ENCODE data around the gene RNF208. TPM values are rescaled to one million over a fixed set of nuclear protein-coding genes. Genes with fewer than 3 reads are reported as not detected.
"Not testable (repeated sequence)": the region's sequence is repeated elsewhere in the genome, so short reads cannot be mapped to it uniquely, and the experiment has no call there.

RNF208 gene
- total RNA-seq, 4 donors from 2014 or later = 2.3 to 4.5 (median 3.8) TPM

DNA sequence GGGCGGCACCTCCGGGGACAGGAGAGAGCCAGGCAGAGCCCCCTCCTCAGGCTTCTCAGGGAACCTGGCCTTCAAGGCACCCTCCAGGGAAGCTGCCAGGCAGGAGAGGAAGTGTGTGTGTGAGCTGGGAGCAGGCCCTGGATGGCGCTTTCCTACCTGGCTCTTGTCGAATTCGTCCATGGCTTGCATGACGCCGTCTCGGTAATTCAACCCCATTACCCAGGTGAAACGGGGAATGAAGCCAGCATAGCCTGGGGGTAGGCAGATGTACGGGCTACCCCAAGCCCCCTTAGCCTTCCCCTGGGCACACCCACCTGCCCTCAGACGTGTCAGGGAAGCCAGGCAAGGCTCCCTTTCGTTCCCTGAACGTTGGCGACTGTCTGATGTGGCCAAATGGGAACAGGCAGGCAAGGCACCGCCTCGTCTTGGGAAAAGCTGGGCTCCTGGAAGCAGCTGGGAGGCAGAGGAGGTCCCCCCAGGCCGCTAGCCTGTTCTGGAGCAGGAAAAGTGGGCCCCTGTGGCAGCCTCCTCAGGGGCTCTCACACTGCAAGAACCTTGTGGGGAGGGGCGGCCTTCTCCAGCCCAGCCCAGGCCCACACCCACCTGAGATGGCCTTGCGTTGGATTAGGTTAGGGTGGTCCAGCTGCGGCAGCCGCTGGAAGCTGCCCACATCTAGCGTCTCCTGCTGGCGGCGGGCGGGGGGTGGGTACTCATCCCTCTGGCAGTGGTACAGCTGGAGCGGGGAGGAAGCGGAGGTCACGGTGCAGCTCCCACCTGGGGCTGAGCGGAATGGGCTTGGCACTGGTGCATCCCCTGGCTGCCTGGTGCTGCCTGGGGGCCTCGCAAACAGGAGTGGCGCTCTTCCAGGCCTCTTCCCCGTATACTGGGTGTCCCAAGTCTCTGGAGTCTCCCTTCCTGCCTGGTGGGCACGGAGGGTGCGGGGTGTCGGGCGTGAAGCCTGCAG lies 22.7 kb upstream of the RNF208 start:
- Histone ChIP-seq H3K9me3 (no peaks in the 10 kb centered on the region), H3K36me3 (peaks cover 16 to 18% of the 10 kb centered on the region in 2 donors), H3K27me3 (no peaks in the 10 kb centered on the region), H3K4me3 (replicated peaks in 1 of 3) (no peak overlapping the region), H3K4me1 (peaks cover 8 to 14% of the 10 kb centered on the region in 2 donors), H3K27ac (no peak overlapping the region)
- 50 to 73% methylated on average over 12 to 25 of the region's 36 CpGs for WGBS, 2 donors
- intact Hi-C loops (cut with DNase I) = no loop called here
- TF ChIP-seq POLR2A (IDR thresholded peaks at IDR 0.05) (no peak), CTCF (IDR thresholded peaks at IDR 0.05) (no peak)
- peak in 1 of 2 donors; percentile 27 for DNase-seq

- TF ChIP-seq CTCF (IDR thresholded peaks at IDR 0.05) = no peak
- no peak for TF ChIP-seq POLR2A (IDR thresholded peaks at IDR 0.05)
- Histone ChIP-seq H3K27me3 (no peaks in the 10 kb centered on the region), H3K4me3 (replicated peaks in 1 of 3) (no peak overlapping the region), H3K9me3 (no peaks in the 10 kb centered on the region), H3K36me3 (peaks cover 16 to 18% of the 10 kb centered on the region in 2 donors), H3K4me1 (peaks cover 8 to 23% of the 10 kb centered on the region in 2 donors), H3K27ac (no peak overlapping the region)
- no peak for DNase-seq
- intact Hi-C loops (cut with DNase I) = no loop called here
- WGBS, 2 donors = 74 to 82% methylated on average over 13 to 14 of the region's 15 CpGs
These were observed 21.8 kb upstream of the RNF208 start for GRCh38 chr9:137243626-137244485.

DNA sequence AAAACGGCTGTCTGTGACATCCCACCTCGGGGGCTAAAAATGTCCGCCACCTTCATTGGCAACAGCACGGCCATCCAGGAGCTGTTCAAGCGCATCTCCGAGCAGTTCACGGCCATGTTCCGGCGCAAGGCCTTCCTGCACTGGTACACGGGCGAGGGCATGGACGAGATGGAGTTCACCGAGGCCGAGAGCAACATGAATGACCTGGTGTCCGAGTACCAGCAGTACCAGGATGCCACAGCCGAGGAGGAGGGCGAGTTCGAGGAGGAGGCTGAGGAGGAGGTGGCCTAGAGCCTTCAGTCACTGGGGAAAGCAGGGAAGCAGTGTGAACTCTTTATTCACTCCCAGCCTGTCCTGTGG lies 21.2 kb upstream of the RNF208 start:
- H3K9me3 ChIP-seq; intact Hi-C loops (cut with DNase I); H3K4me3 ChIP-seq (replicated peaks in 1 of 3); DNase-seq; H3K27ac ChIP-seq; H3K27me3 ChIP-seq: not testable (repeated sequence)
- WGBS, 2 donors = 93 to 96% methylated on average over 18 of the region's 18 CpGs
- H3K36me3 ChIP-seq = peaks cover 16 to 18% of the 10 kb centered on the region in 2 donors
- H3K4me1 ChIP-seq = peaks cover 8 to 29% of the 10 kb centered on the region in 2 donors

DNA sequence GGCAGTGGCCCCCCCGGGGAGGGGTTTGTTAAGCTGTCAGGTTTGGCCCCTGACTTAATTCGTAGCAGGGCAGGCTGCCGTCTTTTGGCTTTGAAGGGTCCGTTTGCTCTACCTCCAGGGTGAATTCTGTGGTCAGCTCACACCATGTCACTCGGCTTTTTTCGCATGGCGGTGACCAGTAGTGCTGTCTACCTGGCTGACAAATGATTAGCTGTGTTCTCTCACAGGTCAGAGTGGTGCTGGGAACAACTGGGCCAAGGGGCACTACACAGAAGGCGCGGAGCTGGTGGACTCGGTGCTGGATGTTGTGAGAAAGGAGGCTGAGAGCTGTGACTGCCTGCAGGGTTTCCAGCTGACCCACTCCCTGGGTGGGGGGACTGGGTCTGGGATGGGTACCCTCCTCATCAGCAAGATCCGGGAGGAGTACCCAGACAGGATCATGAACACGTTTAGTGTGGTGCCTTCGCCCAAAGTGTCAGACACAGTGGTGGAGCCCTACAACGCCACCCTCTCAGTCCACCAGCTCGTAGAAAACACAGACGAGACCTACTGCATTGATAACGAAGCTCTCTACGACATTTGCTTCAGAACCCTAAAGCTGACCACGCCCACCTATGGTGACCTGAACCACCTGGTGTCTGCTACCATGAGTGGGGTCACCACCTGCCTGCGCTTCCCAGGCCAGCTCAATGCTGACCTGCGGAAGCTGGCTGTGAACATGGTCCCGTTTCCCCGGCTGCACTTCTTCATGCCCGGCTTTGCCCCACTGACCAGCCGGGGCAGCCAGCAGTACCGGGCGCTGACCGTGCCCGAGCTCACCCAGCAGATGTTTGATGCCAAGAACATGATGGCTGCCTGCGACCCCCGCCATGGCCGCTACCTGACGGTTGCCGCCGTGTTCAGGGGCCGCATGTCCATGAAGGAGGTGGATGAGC lies 20.5 kb upstream of the RNF208 start:
- intact Hi-C loops (cut with DNase I) = no loop called here
- DNase-seq = no peak
- TF ChIP-seq POLR2A (IDR thresholded peaks at IDR 0.05) (no peak), CTCF (IDR thresholded peaks at IDR 0.05) (no peak)

More for the DNA sequence above, 20.5 kb upstream of the RNF208 start:
- 83 to 84% methylated on average over 30 to 36 of the region's 36 CpGs for WGBS, 2 donors
- Histone ChIP-seq H3K27me3 (no peaks in the 10 kb centered on the region), H3K27ac (peak overlapping the region in 2 of 3 donors; percentile 55 to 66), H3K36me3 (peaks cover 16 to 18% of the 10 kb centered on the region in 2 donors), H3K4me1 (peaks cover 8 to 36% of the 10 kb centered on the region in 2 donors), H3K9me3 (no peaks in the 10 kb centered on the region), H3K4me3 (replicated peaks in 1 of 3) (peak overlapping the region; percentile 71 to 83 (median 72))
